Measurements from ENCODE around the gene SDF4. TPM values are rescaled to one million over a fixed set of nuclear protein-coding genes. Genes with fewer than 3 reads are reported as not detected.

The SDF4 gene
- 166 TPM for total RNA-seq

GRCh38 chr1:1231400-1232207 is at the start of gene SDF4:
Gene SDF4 (minus strand): TSS chr1:1232001. CDS start chr1:1228772, 3,229 bp downstream.
- ATAC-seq (peak; percentile 91), DNase-seq (ENCODE audit: low spot score) (peak; percentile 97)

- ATAC-seq (peak; percentile 24), DNase-seq (ENCODE audit: low spot score) (no peak)
These were observed 49.1 kb upstream of the SDF4 start for GRCh38 chr1:1280782-1281481.

GRCh38 chr1:1279028-1279427 is 47.2 kb upstream of the SDF4 start:
- ATAC-seq (no peak), DNase-seq (ENCODE audit: low spot score) (no peak)

- ATAC-seq (no peak), DNase-seq (ENCODE audit: low spot score) (no peak)
These were observed 46.8 kb upstream of the SDF4 start for GRCh38 chr1:1278620-1279019.

- no peak for ATAC-seq
These were observed 44.0 kb upstream of the SDF4 start for GRCh38 chr1:1275836-1276235.

GRCh38 chr1:1274931-1275431 is 43.2 kb upstream of the SDF4 start:
- ATAC-seq = no peak
- DNase-seq (ENCODE audit: low spot score) = peak; percentile 45

More at GRCh38 chr1:1275836-1276235, 44.0 kb upstream of the SDF4 start:
- no peak for DNase-seq (ENCODE audit: low spot score)

GRCh38 chr1:1274299-1274930 is 42.6 kb upstream of the SDF4 start:
- DNase-seq (ENCODE audit: low spot score) (no peak), ATAC-seq (peak; percentile 45)

- ATAC-seq (peak; percentile 96), DNase-seq (ENCODE audit: low spot score) (peak; percentile 93)
These were observed 41.9 kb upstream of the SDF4 start, which contains the start of gene UBE2J2 for GRCh38 chr1:1273512-1274298. Gene UBE2J2 (minus strand): TSS chr1:1273854. CDS start chr1:1267992, 5,862 bp downstream.

- ATAC-seq (no peak), DNase-seq (ENCODE audit: low spot score) (no peak)
These were observed 41.4 kb upstream of the SDF4 start for GRCh38 chr1:1273209-1273511.

- DNase-seq (ENCODE audit: low spot score) = no peak
- no peak for ATAC-seq
These were observed 40.8 kb upstream of the SDF4 start for GRCh38 chr1:1272341-1273208.

GRCh38 chr1:1270813-1271212 is 39.0 kb upstream of the SDF4 start:
- no peak for DNase-seq (ENCODE audit: low spot score)

GRCh38 chr1:1268284-1268682 is 36.5 kb upstream of the SDF4 start:
- DNase-seq (ENCODE audit: low spot score) (no peak), ATAC-seq (no peak)

More at GRCh38 chr1:1270813-1271212, 39.0 kb upstream of the SDF4 start:
- ATAC-seq = no peak

GRCh38 chr1:1267488-1268283 is 35.9 kb upstream of the SDF4 start:
- DNase-seq (ENCODE audit: low spot score) = no peak
- no peak for ATAC-seq

GRCh38 chr1:1264868-1265272 is 33.1 kb upstream of the SDF4 start:
- ATAC-seq (no peak), DNase-seq (ENCODE audit: low spot score) (no peak)

- DNase-seq (ENCODE audit: low spot score) = no peak
- ATAC-seq = no peak
These were observed 32.2 kb upstream of the SDF4 start for GRCh38 chr1:1264026-1264425.

- no peak for ATAC-seq
These were observed 31.0 kb upstream of the SDF4 start for GRCh38 chr1:1262758-1263157.

GRCh38 chr1:1262071-1262470 is 30.3 kb upstream of the SDF4 start:
- ATAC-seq (no peak), DNase-seq (ENCODE audit: low spot score) (no peak)

More at GRCh38 chr1:1262758-1263157, 31.0 kb upstream of the SDF4 start:
- DNase-seq (ENCODE audit: low spot score) = no peak

- ATAC-seq = peak; percentile 23
- no peak for DNase-seq (ENCODE audit: low spot score)
These were observed 29.2 kb upstream of the SDF4 start for GRCh38 chr1:1260843-1261560.

Data from left lobe of liver (tissue), 2 donors.